NB4 (cell line): ENCODE data around the gene SNED1.

Experiments
- MAX ChIP-seq: IDR thresholded peaks from 2 replicates; pipeline ENCODE4 v1.6.1; 2011; ENCODE audit warnings: low read depth, low read length
- MYC ChIP-seq: IDR thresholded peaks from 2 replicates; pipeline ENCODE4 v1.6.1; 2011; ENCODE audit warnings: low read depth, low read length
- POLR2A ChIP-seq: IDR thresholded peaks from 2 replicates; pipeline ENCODE4 v1.6.1; 2011; ENCODE audit warnings: mild to moderate bottlenecking; ENCODE audit not compliant: insufficient read length; ENCODE audit errors: extremely low read depth
- TF ChIP-seq, protein P1 (sequence below): IDR thresholded peaks from one replicate; pipeline ENCODE4 v1.5.1; 2012; ENCODE audit warnings: low read depth, low read length

GRCh38 chr2:241029599-241030332 is 31.3 kb downstream of the SNED1 start:
- TF ChIP-seq, protein P1, sequence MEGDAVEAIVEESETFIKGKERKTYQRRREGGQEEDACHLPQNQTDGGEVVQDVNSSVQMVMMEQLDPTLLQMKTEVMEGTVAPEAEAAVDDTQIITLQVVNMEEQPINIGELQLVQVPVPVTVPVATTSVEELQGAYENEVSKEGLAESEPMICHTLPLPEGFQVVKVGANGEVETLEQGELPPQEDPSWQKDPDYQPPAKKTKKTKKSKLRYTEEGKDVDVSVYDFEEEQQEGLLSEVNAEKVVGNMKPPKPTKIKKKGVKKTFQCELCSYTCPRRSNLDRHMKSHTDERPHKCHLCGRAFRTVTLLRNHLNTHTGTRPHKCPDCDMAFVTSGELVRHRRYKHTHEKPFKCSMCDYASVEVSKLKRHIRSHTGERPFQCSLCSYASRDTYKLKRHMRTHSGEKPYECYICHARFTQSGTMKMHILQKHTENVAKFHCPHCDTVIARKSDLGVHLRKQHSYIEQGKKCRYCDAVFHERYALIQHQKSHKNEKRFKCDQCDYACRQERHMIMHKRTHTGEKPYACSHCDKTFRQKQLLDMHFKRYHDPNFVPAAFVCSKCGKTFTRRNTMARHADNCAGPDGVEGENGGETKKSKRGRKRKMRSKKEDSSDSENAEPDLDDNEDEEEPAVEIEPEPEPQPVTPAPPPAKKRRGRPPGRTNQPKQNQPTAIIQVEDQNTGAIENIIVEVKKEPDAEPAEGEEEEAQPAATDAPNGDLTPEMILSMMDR: no peak
- TF ChIP-seq POLR2A (no peak), MAX (no peak), MYC (no peak)
